AG04450 (cell line): ENCODE results near the gene CDC42EP5. TPM values are rescaled to one million over a fixed set of nuclear protein-coding genes. Genes with fewer than 3 reads are reported as not detected.

Experiments used
- CTCF ChIA-PET: fragments of 300-600, 350-600 bp; formaldehyde crosslinking; extraction: SDS; loops from one replicate; lab custom pipeline; 2022; ENCODE audit warnings: antibody characterized with exemption, inconsistent platforms; lab: Charles Lee
- POLR2A ChIA-PET: fragments of 350-600 bp; formaldehyde crosslinking; extraction: SDS; loops from one replicate; lab custom pipeline; 2021; ENCODE audit warnings: antibody characterized with exemption, inconsistent platforms; lab: Yijun Ruan, JAX
- DNase-seq: peaks from one replicate; pipeline ENCODE4 v3.0.0-alpha.2; 2011; ENCODE audit warnings: low read depth, low spot score
- H3K27ac ChIP-seq: one replicate; pipeline ENCODE4 v1.5.1; 2012; ENCODE audit warnings: low read depth, low read length, control low read depth
- H3K27me3 ChIP-seq: one replicate; pipeline ENCODE4 v1.6.0; 2012; ENCODE audit warnings: low read length; ENCODE audit not compliant: control insufficient read depth, insufficient read depth
- H3K4me3 ChIP-seq: 2 replicates; pipeline ENCODE4 v1.5.1; 2011; ENCODE audit warnings: mild to moderate bottlenecking, low read depth, low read length, control low read depth
- H3K9me3 ChIP-seq: 2 replicates; pipeline ENCODE4 v1.5.1; 2012; ENCODE audit warnings: low read length; ENCODE audit not compliant: control insufficient read depth, insufficient read depth
- polyA plus RNA-seq: library from polyadenylated mRNA; depleted of rRNA; stranded (reverse); fragments of >200 nt; gene quantifications from 2 replicates; pipeline ENCODE4 v1.2.3, GENCODE V29; 2011
- TF ChIP-seq, protein P1 (sequence below): IDR thresholded peaks from 2 replicates; pipeline ENCODE4 v1.5.1; 2011; ENCODE audit warnings: low read depth, low read length, control low read depth, inconsistent platforms

The CDC42EP5 gene
- polyA plus RNA-seq, 1 experiment, result 12.3 TPM

DNA sequence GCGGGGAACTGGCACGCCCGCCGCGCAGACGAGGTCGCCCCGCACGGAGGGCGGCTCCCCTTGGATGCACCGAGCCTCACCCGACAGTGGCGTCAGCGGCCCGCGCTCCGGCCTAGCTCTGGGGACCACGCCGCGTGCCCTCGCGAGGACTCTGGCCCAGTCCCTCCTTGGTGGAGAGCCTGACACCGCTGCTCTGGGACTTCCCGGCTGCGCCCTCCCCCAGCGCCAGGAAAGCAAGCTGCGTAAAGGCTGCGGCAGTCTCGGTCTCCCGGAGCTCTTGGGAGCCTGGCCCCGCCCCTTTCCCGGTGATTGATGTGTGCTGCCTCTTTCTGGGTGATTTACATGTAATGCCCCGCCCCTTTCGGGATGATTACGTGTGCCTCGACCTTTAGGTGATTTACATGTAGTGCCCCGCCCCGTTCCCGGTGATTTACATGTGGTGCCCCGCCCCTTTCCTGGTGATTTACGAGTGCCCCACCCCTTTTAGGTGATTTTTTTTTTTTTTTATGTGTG, 9.5 kb downstream of the CDC42EP5 start, which contains the start of gene LENG9:
Gene LENG9, minus strand, starts transcription at position 248 of the 513 bp plus-strand sequence. CDS start 252 bp downstream, outside the sequence.
- POLR2A ChIA-PET, result interaction anchor here (0.6 to 6.7 kb wide), 5 partner anchors 10 to 1851 kb away, joined by 3 to 87 read pairs (median 5); partner anchors contain the start of genes CDC42EP5, LENG8 and ZSCAN5A
- peak; percentile 92 for DNase-seq
- H3K4me3 ChIP-seq, result peak within 1 kb of the TSS; percentile 64
- H3K27me3 ChIP-seq, result no peaks in the 10 kb centered on the region
- peaks cover 3% of the 10 kb centered on the region; the same call in 1 of the 2 replicates for H3K9me3 ChIP-seq
- H3K27ac ChIP-seq, result peak within 1 kb of the TSS; percentile 89
- TF ChIP-seq, protein P1, sequence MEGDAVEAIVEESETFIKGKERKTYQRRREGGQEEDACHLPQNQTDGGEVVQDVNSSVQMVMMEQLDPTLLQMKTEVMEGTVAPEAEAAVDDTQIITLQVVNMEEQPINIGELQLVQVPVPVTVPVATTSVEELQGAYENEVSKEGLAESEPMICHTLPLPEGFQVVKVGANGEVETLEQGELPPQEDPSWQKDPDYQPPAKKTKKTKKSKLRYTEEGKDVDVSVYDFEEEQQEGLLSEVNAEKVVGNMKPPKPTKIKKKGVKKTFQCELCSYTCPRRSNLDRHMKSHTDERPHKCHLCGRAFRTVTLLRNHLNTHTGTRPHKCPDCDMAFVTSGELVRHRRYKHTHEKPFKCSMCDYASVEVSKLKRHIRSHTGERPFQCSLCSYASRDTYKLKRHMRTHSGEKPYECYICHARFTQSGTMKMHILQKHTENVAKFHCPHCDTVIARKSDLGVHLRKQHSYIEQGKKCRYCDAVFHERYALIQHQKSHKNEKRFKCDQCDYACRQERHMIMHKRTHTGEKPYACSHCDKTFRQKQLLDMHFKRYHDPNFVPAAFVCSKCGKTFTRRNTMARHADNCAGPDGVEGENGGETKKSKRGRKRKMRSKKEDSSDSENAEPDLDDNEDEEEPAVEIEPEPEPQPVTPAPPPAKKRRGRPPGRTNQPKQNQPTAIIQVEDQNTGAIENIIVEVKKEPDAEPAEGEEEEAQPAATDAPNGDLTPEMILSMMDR, result no peak
- CTCF ChIA-PET, result no interaction called here

DNA sequence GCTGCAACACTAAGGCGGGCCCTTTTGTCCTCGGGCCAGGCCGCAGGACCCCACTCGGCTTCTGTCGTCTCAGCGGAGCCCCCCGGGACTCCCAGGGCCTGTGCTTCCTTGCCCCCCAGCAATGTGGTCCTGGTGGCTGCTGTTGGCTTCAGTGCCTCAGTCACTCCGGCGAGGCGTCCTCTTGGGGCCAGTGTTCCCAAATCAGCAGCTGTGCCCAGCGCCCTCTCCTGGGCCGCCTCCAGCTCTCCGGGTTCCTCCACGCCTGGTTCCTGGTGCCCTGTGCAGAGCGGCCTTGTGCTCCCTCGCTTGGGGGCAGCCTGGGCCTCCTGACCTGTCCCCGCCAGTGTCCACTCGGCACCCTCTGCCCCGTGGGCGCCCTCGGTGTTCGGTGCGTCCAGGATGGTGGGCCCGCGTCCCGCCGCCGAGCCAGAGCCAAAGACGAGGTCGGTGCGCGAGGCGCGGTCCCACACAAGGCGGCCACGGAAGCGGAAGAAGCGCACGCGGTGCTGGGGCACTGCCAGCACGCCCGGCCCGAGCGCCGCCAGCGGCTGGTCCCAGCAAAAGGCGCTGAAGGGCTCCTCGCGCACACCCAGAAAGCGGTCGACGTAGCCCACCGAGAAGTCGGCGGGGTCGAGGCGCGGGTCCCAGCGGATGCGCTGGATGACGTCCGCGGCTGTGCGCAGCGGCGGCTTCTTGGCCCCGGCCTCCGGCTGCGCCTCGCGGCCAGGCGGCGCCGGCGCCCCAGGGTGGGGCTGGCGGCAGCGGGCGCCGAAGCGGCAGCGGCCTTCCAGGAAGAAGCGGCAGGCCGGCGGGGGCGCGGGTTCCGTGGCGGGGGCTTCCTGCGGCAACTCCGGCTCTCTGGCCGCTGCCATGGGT, 10.2 kb downstream of the CDC42EP5 start:
- POLR2A ChIA-PET, result interaction anchor here (0.6 to 6.7 kb wide), 8 partner anchors 9 to 1852 kb away, joined by 3 to 87 read pairs (median 4); partner anchors contain the start of genes CDC42EP5, LENG8 and ZSCAN5A
- Histone ChIP-seq H3K4me3 (peak overlapping the region; percentile 64), H3K27me3 (no peaks in the 10 kb centered on the region), H3K9me3 (peaks cover 3% of the 10 kb centered on the region; the same call in 1 of the 2 replicates), H3K27ac (peak overlapping the region; percentile 89)
- CTCF ChIA-PET, result no interaction called here
- TF ChIP-seq, protein P1, result peak; percentile 7; the same call in 1 of the 2 replicates
- no peak for DNase-seq

DNA sequence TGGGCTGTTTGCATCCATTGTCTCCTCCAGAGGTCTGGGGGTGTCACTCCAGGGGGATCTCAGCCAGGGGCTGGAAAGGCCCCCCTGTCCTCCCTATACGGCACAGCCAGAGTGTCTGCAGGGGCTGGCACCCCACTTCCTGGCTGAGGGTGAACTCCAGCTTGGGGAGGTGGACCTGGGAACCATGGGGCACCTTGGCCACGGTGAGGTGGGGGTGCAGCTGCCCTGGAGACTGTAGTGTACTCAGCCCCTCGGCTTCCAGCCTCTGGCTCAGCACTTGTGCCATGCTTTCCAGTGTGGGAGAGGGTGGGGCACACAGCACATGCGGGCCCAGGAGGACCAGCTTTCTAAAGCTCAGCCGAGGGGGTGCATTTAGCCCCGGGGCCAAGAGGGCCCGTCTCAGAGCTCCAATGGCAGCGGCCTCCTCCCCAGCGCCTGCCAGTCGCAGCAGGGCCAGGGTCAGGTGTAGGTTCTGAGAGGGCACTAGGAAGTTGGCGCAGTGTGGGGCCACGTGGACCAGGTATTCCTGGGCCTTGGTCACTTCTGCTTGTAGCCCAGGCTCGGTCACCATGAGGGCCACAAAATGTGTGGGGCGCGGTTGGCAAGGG, 10.9 kb downstream of the CDC42EP5 start:
- Histone ChIP-seq H3K4me3 (peak overlapping the region; percentile 64), H3K27ac (peak overlapping the region; percentile 89), H3K27me3 (no peaks in the 10 kb centered on the region), H3K9me3 (peaks cover 3% of the 10 kb centered on the region; the same call in 1 of the 2 replicates)
- TF ChIP-seq, protein P1, result no peak
- CTCF ChIA-PET, result interaction anchor here (0.7 to 1.3 kb wide), 2 partner anchors 14 to 955 kb away, joined by 4 read pairs; no protein-coding TSS in a partner anchor
- DNase-seq, result no peak
- POLR2A ChIA-PET, result interaction anchor here (0.7 to 6.7 kb wide), 5 partner anchors 8 to 254 kb away, joined by 3 to 87 read pairs (median 3); partner anchors contain the start of genes CDC42EP5 and LENG8

DNA sequence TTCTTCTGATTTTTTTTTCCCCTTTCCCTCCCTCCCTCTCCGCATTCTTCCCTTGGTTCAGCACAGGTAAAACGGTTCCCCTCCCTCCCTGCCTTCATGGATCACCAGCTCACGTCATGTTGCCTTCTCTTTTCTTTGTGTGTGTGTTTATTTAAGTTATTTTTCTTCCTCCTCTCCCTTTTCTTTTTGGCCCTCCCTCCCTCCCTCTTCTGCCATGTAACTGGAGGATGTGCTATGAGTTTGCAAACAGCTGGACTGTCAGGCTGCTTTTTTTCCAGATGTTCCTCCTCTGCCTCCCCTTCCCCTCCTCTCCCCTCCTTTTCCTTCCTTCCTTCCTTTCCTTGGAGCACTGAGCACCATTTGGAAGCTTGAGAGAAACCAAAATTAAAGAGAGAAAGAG, 11.5 kb downstream of the CDC42EP5 start:
- Histone ChIP-seq H3K27me3 (no peaks in the 10 kb centered on the region), H3K4me3 (peak overlapping the region; percentile 15; the same call in 1 of the 2 replicates), H3K9me3 (peaks cover 3% of the 10 kb centered on the region; the same call in 1 of the 2 replicates), H3K27ac (peak overlapping the region; percentile 89)
- DNase-seq, result peak; percentile 54
- TF ChIP-seq, protein P1, result no peak
- CTCF ChIA-PET, result interaction anchor here (0.7 to 1.3 kb wide), 2 partner anchors 14 to 956 kb away, joined by 4 read pairs; no protein-coding TSS in a partner anchor
- POLR2A ChIA-PET, result interaction anchor here (0.7 to 6.7 kb wide), 3 partner anchors 8 to 253 kb away, joined by 3 to 87 read pairs (median 3); partner anchors contain the start of gene LENG8
